Activated effector memory CD4-positive, alpha-beta T cell treated with Interleukin-2 at 50 U/mL for 16 hours (primary cell): ENCODE measurements around the gene ABCA13.

Experiments
- DNase-seq: peaks from one replicate; pipeline ENCODE4 v3.0.0-alpha.2; 2020

ABCA13 gene

GRCh38 chr7:48537561-48537960 lies 366.3 kb downstream of the ABCA13 start:
- no peak for DNase-seq

GRCh38 chr7:48540746-48541145 lies 369.5 kb downstream of the ABCA13 start:
- no peak for DNase-seq

GRCh38 chr7:48548667-48549066 lies 377.4 kb downstream of the ABCA13 start:
- no peak for DNase-seq

- no peak for DNase-seq
Measured at GRCh38 chr7:48551652-48552051, 380.4 kb downstream of the ABCA13 start.

- DNase-seq, result no peak
Measured at GRCh38 chr7:48563334-48563733, 392.1 kb downstream of the ABCA13 start.

- no peak for DNase-seq
Measured at GRCh38 chr7:48575516-48575915, 404.3 kb downstream of the ABCA13 start.

- no peak for DNase-seq
Measured at GRCh38 chr7:48587475-48587874, 416.2 kb downstream of the ABCA13 start.

- no peak for DNase-seq
Measured at GRCh38 chr7:48594349-48594748, 423.1 kb downstream of the ABCA13 start.

- no peak for DNase-seq
Measured at GRCh38 chr7:48595756-48596155, 424.5 kb downstream of the ABCA13 start.

- no peak for DNase-seq
Measured at GRCh38 chr7:48610705-48611104, 439.4 kb downstream of the ABCA13 start.

GRCh38 chr7:48611993-48612392 lies 440.7 kb downstream of the ABCA13 start:
- DNase-seq, result no peak

GRCh38 chr7:48617508-48617907 lies 446.2 kb downstream of the ABCA13 start:
- no peak for DNase-seq

GRCh38 chr7:48617993-48618392 lies 446.7 kb downstream of the ABCA13 start:
- DNase-seq, result no peak

GRCh38 chr7:48621076-48621475 lies 449.8 kb downstream of the ABCA13 start:
- DNase-seq, result no peak

- no peak for DNase-seq
Measured at GRCh38 chr7:48627164-48627563, 455.9 kb downstream of the ABCA13 start.

- no peak for DNase-seq
Measured at GRCh38 chr7:48628793-48629349, 457.6 kb downstream of the ABCA13 start.

GRCh38 chr7:48634116-48634632 lies 462.9 kb downstream of the ABCA13 start:
- no peak for DNase-seq

GRCh38 chr7:48635796-48636195 lies 464.5 kb downstream of the ABCA13 start:
- no peak for DNase-seq

GRCh38 chr7:48636391-48637015 lies 465.2 kb downstream of the ABCA13 start:
- DNase-seq, result no peak

- no peak for DNase-seq
Measured at GRCh38 chr7:48637382-48637781, 466.1 kb downstream of the ABCA13 start.

GRCh38 chr7:48638041-48638440 lies 466.8 kb downstream of the ABCA13 start:
- DNase-seq, result no peak

GRCh38 chr7:48643431-48644013 lies 472.3 kb downstream of the ABCA13 start:
- no peak for DNase-seq

- DNase-seq, result no peak
Measured at GRCh38 chr7:48658138-48658537, 486.9 kb downstream of the ABCA13 start.

GRCh38 chr7:48660306-48660870 lies 489.1 kb downstream of the ABCA13 start:
- no peak for DNase-seq
